Fibroblast of the aortic adventitia (primary cell): ENCODE data around the gene PLCH1. TPM values are rescaled to one million over a fixed set of nuclear protein-coding genes. Genes with fewer than 3 reads are reported as not detected.

Experiments
- DNase-seq: peaks from one replicate; pipeline ENCODE4 v3.0.0-alpha.2; 2010; ENCODE audit warnings: low read depth
- H3K4me3 ChIP-seq: 2 replicates; pipeline ENCODE4 v1.5.1; 2011; ENCODE audit warnings: low read depth, mild to moderate bottlenecking, control low read depth, low read length, moderate library complexity
- total RNA-seq: library from RNA; depleted of rRNA; stranded (reverse); fragments of >200 nt; gene quantifications from 2 replicates; pipeline ENCODE4 v1.2.3, GENCODE V29; 2012; ENCODE audit warnings: low replicate concordance
- TF ChIP-seq, protein P1 (sequence below): IDR thresholded peaks from 2 replicates; pipeline ENCODE4 v1.5.1; 2011; ENCODE audit warnings: mild to moderate bottlenecking, low read length, control low read depth, inconsistent platforms; ENCODE audit not compliant: insufficient read depth

Gene PLCH1
- total RNA-seq, 1 donor: 0.09 TPM

DNA sequence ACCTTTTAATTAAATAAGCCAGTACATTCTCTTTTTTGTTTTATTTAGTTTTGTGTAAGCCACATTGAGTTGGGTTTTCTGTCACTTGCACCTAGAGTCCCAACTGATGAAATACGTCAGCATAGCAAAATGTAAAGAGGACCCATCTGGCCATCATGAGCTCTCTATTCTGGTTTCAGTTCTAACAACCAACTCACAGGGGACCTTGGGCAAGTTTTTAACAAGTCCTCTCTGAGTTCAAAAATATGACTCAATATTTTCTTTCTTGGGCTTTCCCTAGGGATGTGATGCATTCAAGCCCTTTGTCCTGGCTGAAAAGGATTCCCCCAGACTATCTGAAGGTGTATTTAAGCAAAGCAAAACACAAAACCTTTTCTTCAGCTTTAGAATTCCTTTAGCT, 32.9 kb downstream of the PLCH1 start:
- DNase-seq: peak; percentile 26
- H3K4me3 ChIP-seq: no peak overlapping the region

DNA sequence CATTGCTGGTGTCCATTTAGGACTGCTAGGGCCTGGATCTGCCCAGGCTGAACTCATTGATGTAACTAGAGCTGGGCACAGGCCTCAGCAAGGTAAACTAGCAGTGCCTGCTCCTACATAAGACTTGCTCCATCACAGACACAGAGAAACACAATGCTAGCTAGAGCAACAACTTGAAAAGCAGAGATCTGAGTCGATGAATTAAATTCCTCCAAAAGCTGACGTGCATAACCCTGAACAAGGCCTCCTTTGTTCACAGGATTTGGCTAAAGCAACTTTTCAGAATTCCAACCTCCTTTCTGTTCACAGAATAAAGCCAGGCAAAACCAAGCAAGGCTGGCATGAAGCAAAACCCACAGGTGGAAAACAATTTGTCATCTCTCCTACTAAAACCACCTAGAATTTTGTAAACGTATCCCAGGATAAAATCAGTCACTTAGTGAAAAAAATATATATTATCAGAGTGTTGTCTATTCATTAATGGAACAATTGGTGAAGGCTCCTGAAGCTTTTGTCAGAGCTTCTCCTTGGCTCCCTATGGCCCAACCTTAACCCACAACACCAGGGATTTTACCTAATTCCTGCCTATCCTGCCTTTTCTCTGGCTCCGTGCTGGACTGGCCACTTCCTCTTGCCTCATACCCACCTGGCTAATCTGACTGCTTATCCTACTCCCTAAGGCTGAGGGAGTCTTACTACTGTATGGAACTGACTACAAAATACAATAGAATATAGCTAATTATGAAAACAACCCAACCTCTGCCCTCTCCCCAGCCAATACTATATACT, 39.9 kb downstream of the PLCH1 start:
- H3K4me3 ChIP-seq: no peak overlapping the region
- TF ChIP-seq, protein P1, sequence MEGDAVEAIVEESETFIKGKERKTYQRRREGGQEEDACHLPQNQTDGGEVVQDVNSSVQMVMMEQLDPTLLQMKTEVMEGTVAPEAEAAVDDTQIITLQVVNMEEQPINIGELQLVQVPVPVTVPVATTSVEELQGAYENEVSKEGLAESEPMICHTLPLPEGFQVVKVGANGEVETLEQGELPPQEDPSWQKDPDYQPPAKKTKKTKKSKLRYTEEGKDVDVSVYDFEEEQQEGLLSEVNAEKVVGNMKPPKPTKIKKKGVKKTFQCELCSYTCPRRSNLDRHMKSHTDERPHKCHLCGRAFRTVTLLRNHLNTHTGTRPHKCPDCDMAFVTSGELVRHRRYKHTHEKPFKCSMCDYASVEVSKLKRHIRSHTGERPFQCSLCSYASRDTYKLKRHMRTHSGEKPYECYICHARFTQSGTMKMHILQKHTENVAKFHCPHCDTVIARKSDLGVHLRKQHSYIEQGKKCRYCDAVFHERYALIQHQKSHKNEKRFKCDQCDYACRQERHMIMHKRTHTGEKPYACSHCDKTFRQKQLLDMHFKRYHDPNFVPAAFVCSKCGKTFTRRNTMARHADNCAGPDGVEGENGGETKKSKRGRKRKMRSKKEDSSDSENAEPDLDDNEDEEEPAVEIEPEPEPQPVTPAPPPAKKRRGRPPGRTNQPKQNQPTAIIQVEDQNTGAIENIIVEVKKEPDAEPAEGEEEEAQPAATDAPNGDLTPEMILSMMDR: no peak
- DNase-seq: no peak

More for the DNA sequence above, 32.9 kb downstream of the PLCH1 start:
- TF ChIP-seq, protein P1: no peak

DNA sequence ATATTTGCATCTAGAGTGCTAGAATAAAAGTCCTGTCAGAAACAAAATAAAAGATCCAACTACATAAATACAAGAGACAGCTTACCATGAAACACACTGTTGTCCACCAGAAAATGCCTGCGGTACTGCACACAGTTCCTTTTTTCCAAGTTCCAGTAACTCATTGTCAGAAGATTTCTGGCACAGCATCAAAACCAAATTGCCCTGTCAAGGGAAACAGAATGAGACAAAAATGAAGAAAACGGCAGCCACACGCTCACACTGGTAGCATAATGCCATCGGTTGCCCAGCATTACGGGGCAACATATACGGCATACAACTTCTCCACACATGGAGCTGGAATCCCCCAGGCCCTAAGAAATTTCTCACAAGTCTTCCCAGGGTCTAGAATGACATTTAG, 40.8 kb downstream of the PLCH1 start:
- TF ChIP-seq, protein P1: no peak
- no peak overlapping the region for H3K4me3 ChIP-seq
- no peak for DNase-seq

DNA sequence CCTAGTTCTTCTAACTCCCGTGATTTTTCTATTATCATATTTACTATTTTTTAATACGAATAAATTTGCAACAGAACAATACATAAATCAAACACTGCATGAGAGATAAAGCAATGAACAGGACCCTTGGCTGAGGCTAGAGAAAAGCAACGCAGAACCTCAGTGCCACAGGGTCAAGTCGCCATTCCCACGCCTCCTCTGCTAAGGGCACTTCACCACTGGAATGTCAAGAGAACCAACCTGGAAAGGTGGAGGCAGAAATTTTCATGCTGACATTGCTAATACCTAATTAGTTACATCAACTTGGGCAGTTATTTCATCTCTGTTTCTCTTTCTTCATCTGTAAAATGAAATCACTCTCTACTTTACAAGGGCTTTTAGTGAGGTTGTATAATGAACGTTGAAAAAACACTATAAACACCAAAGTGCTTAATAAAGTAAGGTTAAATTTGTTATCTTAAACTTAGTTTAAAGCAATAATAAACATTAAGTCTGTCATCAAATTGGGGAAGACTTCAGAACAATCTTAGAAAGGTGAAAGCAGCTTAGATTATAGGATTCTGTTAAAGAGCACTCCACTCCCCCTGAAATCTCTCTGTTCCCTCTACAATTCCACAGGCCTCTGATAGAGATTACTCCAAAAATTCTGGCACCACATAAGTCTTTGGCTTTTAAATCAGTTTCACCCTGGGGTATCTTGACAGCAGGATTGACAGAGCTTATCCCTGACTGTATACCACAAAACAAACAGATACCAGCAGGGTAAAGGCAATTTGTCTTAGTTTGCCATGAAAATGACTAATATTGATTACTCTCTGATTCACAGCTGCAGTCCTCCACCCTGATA, 41.9 kb downstream of the PLCH1 start:
- H3K4me3 ChIP-seq: no peak overlapping the region
- DNase-seq: no peak
- TF ChIP-seq, protein P1: no peak

DNA sequence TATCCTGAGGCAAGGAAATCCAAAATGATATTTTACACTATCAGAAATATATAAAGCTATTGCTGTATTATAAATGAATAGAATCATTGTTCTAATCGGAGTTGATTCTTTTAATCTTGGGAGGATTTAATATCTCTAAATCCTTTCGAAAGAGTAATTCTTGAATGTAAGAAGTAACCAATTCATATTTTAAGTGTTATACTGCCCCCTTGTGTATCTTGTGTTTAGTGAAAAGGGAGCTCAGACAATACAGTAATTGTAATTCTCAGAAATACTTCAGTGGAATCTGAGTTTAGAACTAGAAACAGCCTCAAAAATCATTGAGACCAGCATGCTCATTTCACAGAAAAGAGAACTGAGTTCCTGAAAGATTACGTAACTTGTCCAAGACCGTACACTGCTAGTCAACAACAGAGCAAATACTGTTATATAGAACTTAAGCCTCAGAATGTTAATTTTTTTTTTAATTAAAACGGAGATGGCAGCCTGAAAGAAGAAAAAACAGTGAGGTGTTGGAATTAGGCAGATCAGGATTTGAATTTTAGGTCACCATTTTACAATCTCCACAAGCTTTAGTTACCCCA, 42.9 kb downstream of the PLCH1 start:
- no peak overlapping the region for H3K4me3 ChIP-seq
- TF ChIP-seq, protein P1: peak; percentile 59
- peak; percentile 81 for DNase-seq

DNA sequence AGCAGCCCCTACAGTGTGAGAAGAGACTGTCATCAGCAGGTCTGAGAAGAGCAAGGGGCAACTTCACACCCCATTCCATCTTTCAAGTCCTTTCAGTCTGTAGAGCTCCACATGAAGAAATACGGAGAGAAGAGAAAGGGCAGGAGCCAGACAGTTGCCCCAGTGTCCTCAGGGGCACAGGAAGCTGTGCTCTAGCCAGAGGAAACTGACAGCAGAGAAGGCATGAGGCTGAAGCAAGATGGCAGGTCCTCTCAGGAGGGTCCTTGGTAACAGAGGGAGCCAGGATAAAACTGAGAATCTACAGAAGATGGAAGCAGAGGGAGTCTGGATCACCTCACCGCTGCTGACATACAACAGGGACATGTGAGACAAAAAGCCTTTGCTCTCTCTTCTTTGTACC, 47.3 kb downstream of the PLCH1 start:
- TF ChIP-seq, protein P1: no peak
- DNase-seq: no peak
- H3K4me3 ChIP-seq: no peak overlapping the region
